Neuron (in vitro differentiated cells): Measurements from ENCODE around the gene SOX2.

Experiments
- H2AFZ ChIP-seq: one replicate; pipeline ENCODE4 v1.6.1; 2013; ENCODE audit warnings: low read depth, mild to moderate bottlenecking, inconsistent platforms, low read length, moderate library complexity
- H3K27me3 ChIP-seq: one replicate; pipeline ENCODE4 v1.6.1; 2013; ENCODE audit warnings: low read length; ENCODE audit not compliant: insufficient read depth
- H3K36me3 ChIP-seq: one replicate; pipeline ENCODE4 v1.6.1; 2013; ENCODE audit warnings: low read length; ENCODE audit not compliant: insufficient read depth
- H3K4me1 ChIP-seq: one replicate; pipeline ENCODE4 v1.6.1; 2013; ENCODE audit warnings: low read length; ENCODE audit not compliant: insufficient read depth
- H3K4me3 ChIP-seq: 2 replicates; pipeline ENCODE4 v1.5.1; 2013; ENCODE audit warnings: mild to moderate bottlenecking, low read length, moderate library complexity
- H3K9me3 ChIP-seq: one replicate; pipeline ENCODE4 v1.6.1; 2013; ENCODE audit warnings: low read length

Gene SOX2

DNA sequence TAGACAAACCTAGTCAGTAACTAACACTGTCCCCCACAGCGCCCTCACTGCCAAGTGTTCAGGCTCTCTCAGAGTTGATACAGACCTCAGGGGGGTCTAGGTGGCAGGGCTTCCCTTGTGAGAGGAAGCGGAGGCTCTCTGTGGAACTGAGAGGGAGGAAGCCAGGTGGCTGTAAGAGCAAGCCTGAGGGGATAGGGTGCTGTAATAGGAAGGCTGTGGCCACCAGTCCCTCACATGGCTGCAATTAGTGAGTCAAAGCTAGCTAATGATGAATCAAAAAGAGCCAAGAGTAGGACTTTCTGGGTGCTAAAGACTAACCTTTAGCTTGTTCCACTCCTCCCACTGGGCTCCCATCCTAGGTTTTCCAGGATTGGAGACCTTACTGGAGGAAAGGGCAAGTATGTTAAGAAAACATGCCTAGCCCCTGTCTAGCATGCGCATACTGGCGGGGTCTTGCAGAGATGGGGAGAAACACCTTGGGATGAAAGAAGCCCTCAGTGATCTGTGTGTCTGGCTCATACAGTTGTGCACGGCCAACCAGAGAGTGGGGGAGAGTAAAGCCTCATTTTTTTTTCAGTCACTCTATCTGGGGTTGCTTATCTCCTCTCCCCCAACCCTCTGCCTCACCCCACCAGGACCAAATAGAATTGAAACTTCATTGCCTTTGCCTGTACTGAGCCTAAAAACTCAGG, 13.3 kb upstream of the SOX2 start:
- H3K4me1 ChIP-seq = peaks cover 31% of the 10 kb centered on the region
- H2AFZ ChIP-seq = no peak overlapping the region
- peaks cover 31% of the 10 kb centered on the region for H3K36me3 ChIP-seq
- H3K4me3 ChIP-seq = no peak overlapping the region
- H3K9me3 ChIP-seq = peaks cover 11% of the 10 kb centered on the region
- H3K27me3 ChIP-seq = no peaks in the 10 kb centered on the region

DNA sequence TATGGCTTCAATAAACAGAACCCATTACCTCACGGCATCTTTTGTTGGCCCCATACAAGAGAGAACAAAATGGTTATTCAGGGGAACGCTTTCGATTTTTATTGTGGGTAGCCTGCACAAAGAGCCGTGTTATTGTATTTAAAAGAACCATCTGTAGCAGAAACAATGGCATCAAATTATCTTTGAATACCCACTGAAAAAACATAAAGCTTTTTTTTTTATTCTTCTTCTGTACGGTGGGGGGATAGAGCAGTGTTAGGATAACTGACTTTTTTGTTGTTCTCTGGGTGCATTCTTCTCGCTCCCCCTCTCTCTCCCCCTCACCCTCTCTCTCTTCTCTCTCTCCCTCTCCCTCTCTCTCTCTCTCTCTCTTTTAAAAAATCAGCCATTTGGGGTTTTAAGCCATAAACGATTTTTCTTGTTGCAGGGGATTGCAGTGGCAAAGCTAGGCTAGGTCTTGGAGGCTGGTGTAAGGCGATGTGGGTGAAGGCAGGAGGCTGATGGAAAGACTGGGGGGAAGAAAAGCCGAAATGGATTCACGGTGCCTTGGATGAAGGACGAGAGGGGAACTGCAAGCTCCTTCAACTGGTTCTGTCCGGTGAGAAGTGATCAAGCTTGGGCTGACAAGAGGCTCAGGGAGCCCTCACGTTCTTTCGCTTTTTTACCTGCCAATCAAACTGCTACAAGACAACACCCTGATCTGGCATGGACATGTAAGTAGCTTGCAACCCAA, 12.4 kb upstream of the SOX2 start:
- H3K36me3 ChIP-seq = peaks cover 40% of the 10 kb centered on the region
- peak overlapping the region; percentile 7 for H3K4me3 ChIP-seq
- peaks cover 15% of the 10 kb centered on the region for H3K9me3 ChIP-seq
- H3K4me1 ChIP-seq = peaks cover 31% of the 10 kb centered on the region
- H2AFZ ChIP-seq = no peak overlapping the region
- no peaks in the 10 kb centered on the region for H3K27me3 ChIP-seq

DNA sequence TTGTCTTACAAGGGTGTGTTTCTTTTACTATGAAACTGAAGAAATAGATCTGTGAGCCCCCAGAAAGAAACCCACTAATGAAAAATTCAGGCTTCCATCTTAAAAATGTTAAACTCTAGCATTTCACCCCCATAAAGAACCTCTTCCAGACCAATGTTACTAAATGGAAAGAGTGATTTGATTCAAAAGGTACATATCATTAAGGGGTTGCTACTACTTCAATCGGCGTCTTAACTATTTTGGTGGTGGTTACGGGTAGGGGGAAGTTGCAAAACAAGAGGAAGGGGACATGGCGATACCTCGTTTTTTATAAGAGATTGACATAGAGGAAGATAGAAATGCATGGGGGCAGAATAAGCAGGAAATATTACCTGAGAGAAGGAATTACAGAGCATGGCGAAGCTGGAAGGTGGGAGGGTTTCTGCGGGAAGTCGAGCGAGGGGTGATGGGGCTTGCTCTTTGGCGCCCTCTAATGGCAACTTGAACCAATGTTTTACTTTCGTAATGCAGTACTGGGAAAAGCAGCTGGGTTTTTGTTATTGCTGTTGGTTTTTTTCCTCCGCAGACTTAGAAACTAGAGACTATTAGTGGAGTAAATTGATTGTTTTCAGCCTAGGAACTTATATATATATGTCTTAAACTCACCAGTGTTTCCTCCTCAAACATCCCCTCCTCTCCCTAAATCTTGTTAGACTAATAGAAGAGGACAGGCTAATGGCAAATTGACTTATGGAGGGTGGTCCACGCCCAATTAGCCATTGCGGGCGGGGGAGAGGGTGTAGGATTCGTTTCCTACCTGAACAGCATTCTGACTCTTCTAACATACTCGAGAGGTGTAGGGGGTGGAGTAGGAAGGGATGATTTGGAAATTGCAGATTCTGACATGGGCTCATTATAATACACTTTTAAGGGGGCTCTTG, 11.3 kb upstream of the SOX2 start:
- H3K4me3 ChIP-seq = peak overlapping the region; percentile 12
- peaks cover 39% of the 10 kb centered on the region for H3K36me3 ChIP-seq
- H3K27me3 ChIP-seq = no peaks in the 10 kb centered on the region
- H2AFZ ChIP-seq = no peak overlapping the region
- H3K4me1 ChIP-seq = peaks cover 38% of the 10 kb centered on the region
- H3K9me3 ChIP-seq = peaks cover 14% of the 10 kb centered on the region

DNA sequence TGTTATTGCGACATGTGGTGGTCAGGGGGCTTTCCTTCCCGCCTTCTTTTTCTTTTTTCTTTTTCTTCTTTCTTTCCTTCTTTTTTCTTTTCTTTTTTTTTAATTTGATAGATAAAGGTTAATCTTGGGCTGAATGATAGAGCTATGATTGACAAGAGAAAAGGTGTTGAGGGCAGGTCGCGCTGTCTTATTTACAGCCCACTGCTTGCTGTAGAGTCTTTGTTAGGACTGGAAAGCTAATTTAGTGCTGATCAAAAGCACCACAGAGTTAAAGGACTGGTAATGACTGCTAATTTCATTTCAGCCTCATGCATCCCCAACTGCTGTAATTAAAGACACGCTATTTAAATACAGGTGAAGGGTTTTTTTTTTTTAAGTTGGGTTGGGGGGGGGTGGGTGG, 10.6 kb upstream of the SOX2 start:
- Histone ChIP-seq H3K36me3 (peaks cover 38% of the 10 kb centered on the region), H3K27me3 (no peaks in the 10 kb centered on the region), H2AFZ (no peak overlapping the region), H3K4me1 (peaks cover 43% of the 10 kb centered on the region), H3K9me3 (peaks cover 11% of the 10 kb centered on the region), H3K4me3 (no peak overlapping the region)

DNA sequence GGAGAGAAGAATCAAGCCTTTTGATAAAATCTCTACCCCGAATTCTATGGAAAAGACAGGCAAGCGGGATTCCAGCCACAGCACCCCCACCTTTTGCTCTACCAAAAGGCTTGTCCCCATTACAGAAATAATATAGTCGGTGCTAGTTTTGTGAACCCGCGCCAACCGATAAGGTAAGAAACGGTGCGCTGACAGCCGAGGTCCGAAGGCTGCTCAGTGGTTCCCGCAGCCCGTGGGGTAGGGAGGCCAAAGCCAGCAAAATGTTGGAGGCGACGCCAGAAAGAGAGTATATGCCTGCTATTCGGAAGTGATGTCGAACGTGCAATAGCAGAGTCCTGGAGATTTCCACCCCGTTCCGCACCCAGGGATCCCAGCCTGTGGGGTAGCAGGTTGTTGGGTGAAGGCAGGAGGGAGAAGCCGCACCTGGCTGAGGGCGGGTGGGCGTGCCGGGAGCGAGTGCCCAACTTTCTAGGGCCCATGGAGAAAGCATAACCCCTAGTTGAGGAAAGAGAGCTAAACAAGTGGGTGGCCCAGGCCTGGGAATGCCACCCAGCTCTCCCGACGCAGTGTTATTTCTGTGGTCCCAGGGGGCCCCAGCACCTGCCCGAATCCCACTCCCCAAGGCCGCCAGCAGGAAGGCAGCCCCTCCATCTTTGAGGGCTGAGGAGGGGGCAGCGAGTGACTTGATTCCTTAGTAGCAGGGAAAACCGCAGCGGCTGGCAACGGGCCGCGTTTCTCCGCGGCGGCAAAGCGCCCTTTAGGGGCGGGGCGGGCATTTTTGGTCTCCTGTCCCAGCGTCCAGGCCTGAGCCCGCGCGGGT, 7.9 kb upstream of the SOX2 start:
- Histone ChIP-seq H3K27me3 (no peaks in the 10 kb centered on the region), H2AFZ (no peak overlapping the region), H3K4me3 (no peak overlapping the region), H3K4me1 (peaks cover 60% of the 10 kb centered on the region), H3K9me3 (peaks cover 11% of the 10 kb centered on the region), H3K36me3 (peaks cover 31% of the 10 kb centered on the region)

DNA sequence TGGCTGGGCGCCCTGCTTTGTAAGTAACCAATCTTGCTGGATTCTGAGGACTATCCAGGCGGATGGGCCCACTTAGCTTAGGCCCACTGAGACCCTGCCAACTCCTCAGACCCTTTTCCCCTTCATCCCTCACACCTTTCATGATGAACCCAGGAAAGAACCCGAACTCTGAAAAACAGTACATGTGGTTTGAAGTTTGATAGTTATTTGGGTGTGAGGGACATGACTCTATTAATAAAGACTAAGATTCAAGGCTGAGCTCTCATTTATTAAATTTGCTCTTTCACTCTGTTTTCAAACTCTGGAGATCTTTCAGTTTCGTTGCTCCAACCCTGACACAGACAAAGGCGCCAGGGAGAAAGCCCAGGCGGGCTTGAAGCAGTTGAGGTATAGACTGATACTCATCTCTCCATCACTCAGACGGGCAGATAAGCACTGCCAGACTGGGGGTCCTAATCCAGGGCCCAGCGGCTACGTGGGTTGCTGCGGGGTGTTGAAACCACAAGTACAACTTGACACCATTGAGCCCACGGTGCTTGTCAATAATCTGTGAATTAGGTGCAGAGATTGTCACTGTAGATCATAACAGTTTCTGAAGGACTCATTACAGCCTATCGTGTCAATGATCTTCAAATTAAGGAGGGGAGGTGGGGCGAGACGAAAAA, 7.2 kb upstream of the SOX2 start:
- Histone ChIP-seq H3K4me1 (peaks cover 58% of the 10 kb centered on the region), H3K4me3 (no peak overlapping the region), H3K36me3 (peaks cover 31% of the 10 kb centered on the region), H3K27me3 (no peaks in the 10 kb centered on the region), H3K9me3 (peaks cover 11% of the 10 kb centered on the region), H2AFZ (no peak overlapping the region)

DNA sequence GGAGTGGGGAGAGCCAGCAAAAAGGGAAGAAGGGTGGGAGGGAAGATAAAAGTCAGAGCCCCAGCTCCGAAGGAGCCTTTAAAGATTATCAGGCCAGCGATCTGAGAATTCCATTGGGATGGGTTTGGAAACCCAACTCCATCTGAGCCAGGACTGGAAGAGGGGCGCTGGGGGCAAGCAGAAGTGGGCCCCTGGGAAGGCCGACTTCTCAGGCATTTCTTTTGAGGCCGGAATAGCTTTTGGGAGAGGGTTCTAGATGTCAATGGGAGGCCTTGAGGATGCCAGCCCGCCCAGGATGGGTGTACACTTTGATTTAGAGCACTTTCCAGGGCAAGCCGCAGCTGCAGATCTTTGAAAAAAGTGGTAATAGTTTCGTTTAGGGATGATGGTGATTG, 6.6 kb upstream of the SOX2 start:
- Histone ChIP-seq H3K4me1 (peaks cover 59% of the 10 kb centered on the region), H2AFZ (no peak overlapping the region), H3K9me3 (peaks cover 11% of the 10 kb centered on the region), H3K27me3 (no peaks in the 10 kb centered on the region), H3K4me3 (no peak overlapping the region), H3K36me3 (peaks cover 31% of the 10 kb centered on the region)

DNA sequence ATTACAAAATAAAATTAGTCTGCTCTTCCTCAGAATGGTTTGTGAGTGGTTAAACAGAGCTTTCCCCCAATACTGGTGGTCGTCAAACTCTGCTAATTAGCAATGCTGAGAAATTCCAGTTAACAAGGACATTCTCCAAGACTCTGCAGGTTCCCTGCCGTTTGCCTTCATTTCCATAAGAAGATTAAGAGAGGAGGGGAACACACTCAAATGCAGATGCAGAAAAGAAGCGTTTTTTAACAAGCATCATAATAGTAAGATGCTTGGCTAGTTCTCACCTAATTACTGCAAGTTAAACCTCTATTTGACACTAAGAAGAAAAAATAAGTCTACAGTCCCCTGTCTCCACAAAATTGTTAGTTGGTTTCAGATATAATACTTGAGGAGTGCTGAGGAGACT, 3.7 kb upstream of the SOX2 start:
- Histone ChIP-seq H3K36me3 (peaks cover 23% of the 10 kb centered on the region), H3K4me1 (peaks cover 62% of the 10 kb centered on the region), H3K27me3 (no peaks in the 10 kb centered on the region), H2AFZ (no peak overlapping the region), H3K4me3 (no peak overlapping the region), H3K9me3 (peaks cover 8% of the 10 kb centered on the region)

DNA sequence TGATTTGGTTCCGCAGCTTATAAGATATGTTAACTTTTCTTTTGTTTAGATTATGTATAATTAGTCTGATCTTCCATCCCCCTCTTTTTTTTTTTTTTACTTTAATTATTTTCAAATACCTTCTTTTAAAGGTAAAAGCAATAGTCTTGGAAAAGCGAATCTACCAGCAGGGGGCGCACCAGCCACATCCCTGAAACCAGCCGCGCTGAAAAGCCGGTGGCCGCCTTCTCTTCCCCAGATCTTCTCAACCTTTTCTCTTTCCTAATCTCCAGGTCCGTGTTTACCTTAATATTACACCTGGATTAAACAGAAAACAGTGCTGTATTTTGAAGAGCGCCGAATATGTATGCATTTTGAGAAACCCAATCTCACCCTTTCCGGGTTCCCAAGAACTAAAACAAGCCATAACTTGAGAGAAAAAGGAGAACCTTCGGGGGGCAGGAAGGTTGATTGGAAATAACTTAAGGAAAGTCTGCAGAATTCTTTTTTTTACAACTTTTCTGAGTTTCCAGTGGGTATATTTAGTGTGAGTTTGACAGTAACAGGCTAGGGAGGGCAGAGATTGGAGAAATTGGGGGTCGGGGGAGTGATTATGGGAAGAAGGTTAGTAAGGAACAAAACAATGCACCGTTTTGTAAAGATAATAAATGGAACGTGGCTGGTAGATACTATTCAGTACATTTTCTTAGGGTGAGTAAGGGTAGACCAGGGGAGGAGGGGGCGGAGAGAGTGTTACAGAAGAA, 2.0 kb upstream of the SOX2 start:
- H3K4me1 ChIP-seq = peaks cover 60% of the 10 kb centered on the region
- H3K4me3 ChIP-seq = peak overlapping the region; percentile 81
- no peak overlapping the region for H2AFZ ChIP-seq
- H3K27me3 ChIP-seq = no peaks in the 10 kb centered on the region
- H3K9me3 ChIP-seq = peaks cover 1% of the 10 kb centered on the region
- H3K36me3 ChIP-seq = peaks cover 22% of the 10 kb centered on the region

DNA sequence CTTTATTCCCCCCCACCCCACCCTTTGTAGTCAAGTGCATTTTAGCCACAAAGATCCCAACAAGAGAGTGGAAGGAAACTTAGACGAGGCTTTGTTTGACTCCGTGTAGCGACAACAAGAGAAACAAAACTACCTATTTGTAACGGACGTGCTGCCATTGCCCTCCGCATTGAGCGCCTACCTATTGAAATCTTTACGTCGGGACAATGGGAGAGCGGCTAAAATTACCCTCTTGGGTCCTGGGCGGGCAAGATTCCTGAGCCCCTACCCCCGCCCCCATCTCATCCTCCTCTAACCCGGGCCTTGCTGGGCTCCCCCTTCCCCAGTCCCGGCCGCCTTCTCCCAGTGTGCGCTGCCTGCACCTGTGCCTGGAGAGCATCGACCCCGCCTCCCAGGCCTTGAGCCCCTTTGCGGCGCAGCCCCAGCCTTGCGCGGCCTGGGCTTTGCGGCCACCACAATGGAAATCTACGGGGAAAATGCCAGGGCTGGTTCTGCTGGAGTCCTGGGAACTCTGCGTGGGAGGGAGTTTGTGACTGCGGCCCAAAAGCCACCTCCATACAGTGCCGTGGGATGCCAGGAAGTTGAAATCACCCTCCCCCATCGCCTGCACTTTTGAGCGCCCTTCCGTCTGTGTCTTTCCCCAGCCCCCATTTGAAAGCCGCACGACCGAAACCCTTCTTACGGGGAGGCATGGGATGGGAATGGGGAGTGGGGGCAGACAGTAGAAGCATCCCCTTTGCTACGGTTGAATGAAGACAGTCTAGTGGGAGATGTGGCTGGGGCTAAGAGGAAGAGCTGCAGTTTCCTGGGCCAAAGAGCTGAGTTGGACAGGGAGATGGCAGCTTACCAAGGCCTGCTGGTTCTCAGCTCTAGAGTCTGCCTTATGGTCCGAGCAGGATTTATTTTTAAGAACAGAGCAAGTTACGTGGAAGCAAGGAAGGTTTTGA, 1.1 kb upstream of the SOX2 start:
- H3K4me1 ChIP-seq = peaks cover 52% of the 10 kb centered on the region
- H3K4me3 ChIP-seq = peak overlapping the region; percentile 81
- no peaks in the 10 kb centered on the region for H3K27me3 ChIP-seq
- no peaks in the 10 kb centered on the region for H3K9me3 ChIP-seq
- no peak overlapping the region for H2AFZ ChIP-seq
- peaks cover 29% of the 10 kb centered on the region for H3K36me3 ChIP-seq

DNA sequence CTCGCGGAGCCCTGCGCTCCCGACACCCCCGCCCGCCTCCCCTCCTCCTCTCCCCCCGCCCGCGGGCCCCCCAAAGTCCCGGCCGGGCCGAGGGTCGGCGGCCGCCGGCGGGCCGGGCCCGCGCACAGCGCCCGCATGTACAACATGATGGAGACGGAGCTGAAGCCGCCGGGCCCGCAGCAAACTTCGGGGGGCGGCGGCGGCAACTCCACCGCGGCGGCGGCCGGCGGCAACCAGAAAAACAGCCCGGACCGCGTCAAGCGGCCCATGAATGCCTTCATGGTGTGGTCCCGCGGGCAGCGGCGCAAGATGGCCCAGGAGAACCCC, 464 bp downstream of the SOX2 start:
- H3K4me1 ChIP-seq = peaks cover 43% of the 10 kb centered on the region
- peak overlapping the region; percentile 81 for H3K4me3 ChIP-seq
- no peak overlapping the region for H2AFZ ChIP-seq
- no peaks in the 10 kb centered on the region for H3K9me3 ChIP-seq
- H3K27me3 ChIP-seq = no peaks in the 10 kb centered on the region
- peaks cover 41% of the 10 kb centered on the region for H3K36me3 ChIP-seq
